Natural killer cell (primary cell): Measurements from ENCODE around the gene GFI1. TPM values are rescaled to one million over a fixed set of nuclear protein-coding genes. Genes with fewer than 3 reads are reported as not detected.

Source experiments
- ATAC-seq, 3 donors: fragments of 150-1000 bp in 2 of 3; fragments of 200-7000 bp in 1 of 3; cut with Tn5 transposase; 1 replicate in 1 of 3; 2 replicates in 2 of 3; pipeline ENCODE4 v1.10.0; 2021; ENCODE audit warnings: mild to moderate bottlenecking in 2 of 3, moderate library complexity in 2 of 3
- DNase-seq, 2 donors: peaks; one replicate each; pipeline versions ENCODE4 v3.0.0 to v3.0.0-alpha.2; 2013 to 2021; ENCODE audit warnings: mixed read lengths in 1 of 2
- H3K27ac ChIP-seq: one replicate; pipeline ENCODE4 v1.5.1; 2013; ENCODE audit warnings: mild to moderate bottlenecking, low read length
- H3K27me3 ChIP-seq: one replicate; pipeline ENCODE4 v1.6.1; 2013; ENCODE audit warnings: low read length; ENCODE audit not compliant: control insufficient read depth, insufficient read depth
- H3K36me3 ChIP-seq: one replicate; pipeline ENCODE4 v1.6.1; 2013; ENCODE audit warnings: low read length; ENCODE audit not compliant: control insufficient read depth, insufficient read depth
- H3K4me1 ChIP-seq: one replicate; pipeline ENCODE4 v1.6.1; 2013; ENCODE audit warnings: low read length; ENCODE audit not compliant: control insufficient read depth, insufficient read depth
- H3K4me3 ChIP-seq: one replicate; pipeline ENCODE4 v1.5.1; 2013; ENCODE audit warnings: low read length
- H3K9me3 ChIP-seq: one replicate; pipeline ENCODE4 v1.6.1; 2013; ENCODE audit warnings: low read length; ENCODE audit not compliant: control insufficient read depth, insufficient read depth
- H3K27ac Mint-ChIP-seq, 2 donors: one replicate each; pipeline ENCODE4 v1.8.0; 2022; ENCODE audit warnings: mild to moderate bottlenecking in 2 of 2, mixed read lengths in 2 of 2, moderate library complexity in 1 of 2
- H3K27me3 Mint-ChIP-seq, 2 donors: one replicate each; pipeline ENCODE4 v1.8.0; 2022; ENCODE audit warnings: low read depth in 2 of 2, mixed read lengths in 2 of 2
- H3K36me3 Mint-ChIP-seq: one replicate; pipeline ENCODE4 v1.8.0; 2022; ENCODE audit warnings: mixed read lengths
- H3K4me1 Mint-ChIP-seq, 2 donors: one replicate each; pipeline ENCODE4 v1.8.0; 2022; ENCODE audit warnings: mixed read lengths in 2 of 2
- H3K4me3 Mint-ChIP-seq: one replicate; pipeline ENCODE4 v1.8.0; 2022; ENCODE audit warnings: mild to moderate bottlenecking, moderate library complexity, mixed read lengths
- H3K9me3 Mint-ChIP-seq, 2 donors: one replicate each; pipeline ENCODE4 v1.8.0; 2022; ENCODE audit warnings: mixed read lengths in 2 of 2
- WGBS: methylation state at CpG from one replicate; pipeline ENCODE4 v1.1.7; 2013; ENCODE audit warnings: missing lambda C conversion rate; ENCODE audit not compliant: insufficient coverage; 5-methylcytosine and 5-hydroxymethylcytosine counted together
- intact Hi-C: fragments of 100-400 bp; cut with micrococcal nuclease; formaldehyde crosslinking; loops from one replicate; pipeline ENCODE4 v1.14.2; 2022
- total RNA-seq, 4 donors: library from RNA; stranded (reverse); fragments of 120-200 nt in 1 of 4; gene quantifications; one replicate each; pipeline versions ENCODE4 v1.2.3 to v1.2.4, GENCODE V29; 2013 to 2022
- TF ChIP-seq, protein P1 (sequence below): fragments of 200-600 bp; IDR thresholded peaks from one replicate; pipeline ENCODE4 v1.8.0; 2022; ENCODE audit warnings: antibody characterized with exemption

Gene GFI1
- total RNA-seq, 3 donors from 2014 or later (not counting 1 experiment from before 2014, with no cell fraction given) = 42.7 to 50.3 (median 46.0) TPM

GRCh38 chr1:92495392-92496063, 8.8 kb upstream of the GFI1 start:
- Mint-ChIP-seq H3K4me3 (no peak overlapping the region), H3K27ac (no peak overlapping the region), H3K4me1 (no peaks in the 10 kb centered on the region), H3K36me3 (no peaks in the 10 kb centered on the region), H3K9me3 (no peaks in the 10 kb centered on the region), H3K27me3 (no peaks in the 10 kb centered on the region)
- ATAC-seq = no peak
- Histone ChIP-seq H3K4me3 (no peak overlapping the region), H3K27me3 (no peaks in the 10 kb centered on the region), H3K36me3 (no peaks in the 10 kb centered on the region), H3K27ac (no peak overlapping the region), H3K4me1 (no peaks in the 10 kb centered on the region), H3K9me3 (no peaks in the 10 kb centered on the region)
- 62% methylated on average over 2 of the region's 2 CpGs for WGBS
- peak in 1 of 2 donors; percentile 47 for DNase-seq
- intact Hi-C loops = no loop called here
- TF ChIP-seq, protein P1, sequence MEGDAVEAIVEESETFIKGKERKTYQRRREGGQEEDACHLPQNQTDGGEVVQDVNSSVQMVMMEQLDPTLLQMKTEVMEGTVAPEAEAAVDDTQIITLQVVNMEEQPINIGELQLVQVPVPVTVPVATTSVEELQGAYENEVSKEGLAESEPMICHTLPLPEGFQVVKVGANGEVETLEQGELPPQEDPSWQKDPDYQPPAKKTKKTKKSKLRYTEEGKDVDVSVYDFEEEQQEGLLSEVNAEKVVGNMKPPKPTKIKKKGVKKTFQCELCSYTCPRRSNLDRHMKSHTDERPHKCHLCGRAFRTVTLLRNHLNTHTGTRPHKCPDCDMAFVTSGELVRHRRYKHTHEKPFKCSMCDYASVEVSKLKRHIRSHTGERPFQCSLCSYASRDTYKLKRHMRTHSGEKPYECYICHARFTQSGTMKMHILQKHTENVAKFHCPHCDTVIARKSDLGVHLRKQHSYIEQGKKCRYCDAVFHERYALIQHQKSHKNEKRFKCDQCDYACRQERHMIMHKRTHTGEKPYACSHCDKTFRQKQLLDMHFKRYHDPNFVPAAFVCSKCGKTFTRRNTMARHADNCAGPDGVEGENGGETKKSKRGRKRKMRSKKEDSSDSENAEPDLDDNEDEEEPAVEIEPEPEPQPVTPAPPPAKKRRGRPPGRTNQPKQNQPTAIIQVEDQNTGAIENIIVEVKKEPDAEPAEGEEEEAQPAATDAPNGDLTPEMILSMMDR = no peak

- Mint-ChIP-seq H3K4me1 (no peaks in the 10 kb centered on the region), H3K9me3 (no peaks in the 10 kb centered on the region), H3K27me3 (no peaks in the 10 kb centered on the region), H3K4me3 (no peak overlapping the region), H3K36me3 (no peaks in the 10 kb centered on the region), H3K27ac (no peak overlapping the region)
- no peaks in the 10 kb centered on the region for H3K4me1 ChIP-seq
- intact Hi-C loops = no loop called here
- DNase-seq (no peak), ATAC-seq (no peak)
- 93% methylated on average over 4 of the region's 4 CpGs for WGBS
- no peaks in the 10 kb centered on the region for H3K36me3 ChIP-seq
- TF ChIP-seq, protein P1 = no peak
- no peak overlapping the region for H3K27ac ChIP-seq
- H3K4me3 ChIP-seq = no peak overlapping the region
- H3K9me3 ChIP-seq = no peaks in the 10 kb centered on the region
- H3K27me3 ChIP-seq = no peaks in the 10 kb centered on the region
Observed at GRCh38 chr1:92494485-92495141, 7.9 kb upstream of the GFI1 start.

GRCh38 chr1:92493139-92493538, 6.4 kb upstream of the GFI1 start:
- no peaks in the 10 kb centered on the region for H3K4me1 Mint-ChIP-seq

More at GRCh38 chr1:92493139-92493538, 6.4 kb upstream of the GFI1 start:
- 96% methylated on average over 4 of the region's 4 CpGs for WGBS
- no peak overlapping the region for H3K4me3 ChIP-seq
- no peaks in the 10 kb centered on the region for H3K4me1 ChIP-seq
- Mint-ChIP-seq H3K36me3 (no peaks in the 10 kb centered on the region), H3K9me3 (no peaks in the 10 kb centered on the region), H3K4me3 (no peak overlapping the region), H3K27ac (no peak overlapping the region), H3K27me3 (no peaks in the 10 kb centered on the region)
- intact Hi-C loops = no loop called here
- H3K36me3 ChIP-seq = no peaks in the 10 kb centered on the region
- H3K9me3 ChIP-seq = no peaks in the 10 kb centered on the region
- ATAC-seq = no peak
- no peaks in the 10 kb centered on the region for H3K27me3 ChIP-seq
- no peak overlapping the region for H3K27ac ChIP-seq
- TF ChIP-seq, protein P1 = no peak
- no peak for DNase-seq
